ENCODE data around the gene RCN1.

Gene RCN1

DNA sequence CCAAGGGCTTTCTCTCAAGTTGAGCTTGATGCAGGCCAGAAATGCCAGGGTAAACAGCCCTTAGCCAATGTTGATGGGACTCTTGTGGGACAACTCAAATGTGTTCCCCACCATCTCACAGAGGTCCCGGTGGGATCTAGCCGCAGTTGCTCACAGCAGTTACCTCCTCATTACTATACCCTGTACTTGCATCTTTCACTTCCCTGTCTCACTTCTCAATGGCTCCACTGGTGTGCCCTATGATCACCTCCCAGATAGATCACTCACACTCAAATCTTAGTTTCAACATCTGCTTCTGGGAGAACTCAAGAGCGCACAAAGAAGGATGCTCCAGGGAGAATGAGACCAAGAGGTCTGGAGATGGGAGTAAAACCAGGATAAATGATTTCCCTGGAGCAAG is 47.0 kb downstream of the RCN1 start:
- TF ChIP-seq, protein P1, sequence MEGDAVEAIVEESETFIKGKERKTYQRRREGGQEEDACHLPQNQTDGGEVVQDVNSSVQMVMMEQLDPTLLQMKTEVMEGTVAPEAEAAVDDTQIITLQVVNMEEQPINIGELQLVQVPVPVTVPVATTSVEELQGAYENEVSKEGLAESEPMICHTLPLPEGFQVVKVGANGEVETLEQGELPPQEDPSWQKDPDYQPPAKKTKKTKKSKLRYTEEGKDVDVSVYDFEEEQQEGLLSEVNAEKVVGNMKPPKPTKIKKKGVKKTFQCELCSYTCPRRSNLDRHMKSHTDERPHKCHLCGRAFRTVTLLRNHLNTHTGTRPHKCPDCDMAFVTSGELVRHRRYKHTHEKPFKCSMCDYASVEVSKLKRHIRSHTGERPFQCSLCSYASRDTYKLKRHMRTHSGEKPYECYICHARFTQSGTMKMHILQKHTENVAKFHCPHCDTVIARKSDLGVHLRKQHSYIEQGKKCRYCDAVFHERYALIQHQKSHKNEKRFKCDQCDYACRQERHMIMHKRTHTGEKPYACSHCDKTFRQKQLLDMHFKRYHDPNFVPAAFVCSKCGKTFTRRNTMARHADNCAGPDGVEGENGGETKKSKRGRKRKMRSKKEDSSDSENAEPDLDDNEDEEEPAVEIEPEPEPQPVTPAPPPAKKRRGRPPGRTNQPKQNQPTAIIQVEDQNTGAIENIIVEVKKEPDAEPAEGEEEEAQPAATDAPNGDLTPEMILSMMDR (IDR thresholded peaks at IDR 0.05; ENCODE audit: borderline replicate concordance, insufficient read depth, low read depth, low read length), result no peak
- H3K4me3 ChIP-seq (ENCODE audit: low read depth, low read length), result no peak overlapping the region

DNA sequence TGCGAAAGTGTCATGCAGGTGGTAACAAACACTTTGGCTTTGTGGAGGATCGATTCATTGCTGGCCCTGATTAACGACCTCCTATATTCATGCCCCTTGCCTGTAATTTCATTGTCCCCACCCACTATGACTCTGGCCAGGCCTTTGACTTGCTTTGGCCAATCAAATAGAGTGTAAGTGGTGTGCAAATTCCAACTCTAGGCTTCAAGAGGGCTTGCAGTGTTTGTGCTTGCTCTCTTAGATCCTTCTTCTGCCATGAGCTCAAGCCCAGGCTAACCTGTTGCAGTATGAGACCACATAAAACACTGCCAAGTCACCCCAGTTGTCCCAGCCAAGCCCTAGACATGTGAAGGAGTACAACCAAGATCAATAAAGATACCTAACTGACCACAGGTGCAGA is 48.0 kb downstream of the RCN1 start:
- H3K4me3 ChIP-seq (ENCODE audit: low read depth, low read length), result no peak overlapping the region
- TF ChIP-seq, protein P1 (IDR thresholded peaks at IDR 0.05; ENCODE audit: borderline replicate concordance, insufficient read depth, low read depth, low read length), result no peak

DNA sequence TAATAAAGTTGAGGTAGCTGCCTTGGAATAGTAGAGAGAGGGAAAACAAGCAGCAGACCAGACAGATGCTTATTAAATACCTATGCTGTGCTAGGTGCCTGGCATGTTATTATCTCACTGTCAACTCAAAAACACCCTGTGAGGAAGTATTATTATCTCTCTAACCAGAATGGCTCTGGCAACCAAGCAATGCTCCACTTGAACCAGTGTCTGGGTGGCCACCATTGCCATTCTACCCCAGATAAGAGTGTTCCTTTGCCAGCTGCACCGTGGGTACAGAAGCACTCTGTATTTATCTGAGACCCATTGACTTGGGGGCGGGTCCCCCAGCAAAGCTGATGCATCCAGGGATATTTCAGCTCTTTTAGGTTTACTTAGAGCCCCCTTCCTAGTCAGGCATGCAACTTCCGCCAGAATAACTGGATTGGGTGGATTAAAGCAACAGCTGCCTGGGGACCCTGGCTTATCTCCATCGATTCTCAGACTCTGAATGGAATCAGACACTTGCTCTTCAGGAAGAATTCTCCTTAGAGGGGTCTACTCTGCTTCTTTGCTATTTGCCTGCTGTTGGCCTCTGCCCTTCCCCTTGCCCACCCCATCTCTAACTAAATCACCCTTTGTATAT is 49.1 kb downstream of the RCN1 start:
- TF ChIP-seq, protein P1 (IDR thresholded peaks at IDR 0.05; ENCODE audit: borderline replicate concordance, insufficient read depth, low read depth, low read length), result no peak
- no peak overlapping the region for H3K4me3 ChIP-seq (ENCODE audit: low read depth, low read length)

DNA sequence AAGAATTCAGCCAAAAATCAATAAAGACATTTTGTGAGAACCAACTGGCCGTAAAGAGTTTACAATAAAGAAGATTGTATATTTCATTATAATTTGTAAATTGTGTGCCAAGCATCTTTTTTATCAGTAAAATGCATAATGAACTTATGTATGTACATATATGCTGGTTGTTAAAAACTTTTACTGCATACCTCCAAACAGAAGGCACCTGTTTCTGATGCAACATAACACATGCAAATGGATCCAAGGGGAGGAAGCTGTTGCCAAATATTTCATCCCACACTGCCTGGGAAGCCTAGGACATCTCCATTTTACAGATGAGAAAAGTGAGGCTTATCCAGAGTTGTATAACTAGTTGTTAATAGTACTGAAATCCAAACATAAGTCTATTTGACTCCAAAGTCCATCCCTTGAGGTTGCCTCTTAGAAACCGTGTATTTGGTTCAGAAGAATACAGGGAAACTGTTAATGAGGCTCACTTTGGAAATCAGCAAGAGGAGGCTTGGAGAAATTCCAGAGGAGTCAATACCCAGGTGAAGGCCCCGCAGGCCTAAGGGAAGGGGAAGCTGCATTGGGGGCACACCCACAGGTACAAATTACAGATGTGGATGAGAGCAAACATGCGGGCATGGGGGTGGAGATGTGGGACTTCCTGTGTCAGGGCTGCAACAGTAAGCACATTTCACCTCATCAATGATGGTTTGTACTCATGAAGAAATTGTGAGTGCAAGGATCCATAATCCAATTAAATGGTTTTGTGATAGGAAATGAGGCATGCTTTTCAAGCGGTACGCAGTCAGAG is 51.1 kb downstream of the RCN1 start:
- TF ChIP-seq, protein P1 (IDR thresholded peaks at IDR 0.05; ENCODE audit: borderline replicate concordance, insufficient read depth, low read depth, low read length), result no peak
- H3K4me3 ChIP-seq (ENCODE audit: low read depth, low read length), result no peak overlapping the region

DNA sequence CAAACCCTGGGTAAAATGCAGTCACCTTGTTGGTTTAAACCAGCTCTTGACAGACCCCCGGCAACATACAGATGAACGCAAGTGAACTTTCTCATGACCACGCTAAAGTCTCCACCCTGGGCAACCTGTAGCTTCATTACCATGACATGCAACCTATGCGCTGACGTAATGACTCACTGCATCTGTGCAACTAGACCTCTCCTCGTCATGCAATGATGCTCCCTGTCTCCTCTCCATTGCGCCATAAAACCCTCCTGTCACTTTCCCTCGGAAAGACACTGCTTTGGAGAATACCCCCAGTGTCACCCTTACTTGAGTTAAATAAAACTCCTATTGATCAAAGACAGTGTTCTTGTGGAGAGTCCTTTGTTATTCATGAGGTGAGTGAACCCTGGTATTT is 52.5 kb downstream of the RCN1 start:
- no peak overlapping the region for H3K4me3 ChIP-seq (ENCODE audit: low read depth, low read length)
- TF ChIP-seq, protein P1 (IDR thresholded peaks at IDR 0.05; ENCODE audit: borderline replicate concordance, insufficient read depth, low read depth, low read length), result no peak

DNA sequence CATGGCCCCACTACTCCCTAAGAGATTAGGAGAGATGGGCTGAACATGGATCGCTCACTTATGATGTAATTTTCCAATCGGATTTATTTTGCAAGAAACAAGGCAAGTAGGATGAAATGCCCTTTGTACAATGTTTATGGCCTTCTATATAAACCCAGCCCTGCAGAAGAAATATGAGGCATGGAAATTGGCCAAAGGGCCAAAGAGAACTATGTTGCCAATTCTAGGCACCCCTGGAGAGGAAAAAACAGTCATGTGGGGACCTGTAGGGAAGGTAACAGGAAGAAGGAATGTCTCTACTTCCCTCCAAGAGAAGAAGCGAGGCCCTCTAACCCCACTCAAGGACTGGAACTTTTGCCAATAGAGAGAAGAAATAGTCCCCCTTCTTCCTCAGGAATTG is 54.4 kb downstream of the RCN1 start:
- TF ChIP-seq, protein P1 (IDR thresholded peaks at IDR 0.05; ENCODE audit: borderline replicate concordance, insufficient read depth, low read depth, low read length), result no peak
- H3K4me3 ChIP-seq (ENCODE audit: low read depth, low read length), result no peak overlapping the region

DNA sequence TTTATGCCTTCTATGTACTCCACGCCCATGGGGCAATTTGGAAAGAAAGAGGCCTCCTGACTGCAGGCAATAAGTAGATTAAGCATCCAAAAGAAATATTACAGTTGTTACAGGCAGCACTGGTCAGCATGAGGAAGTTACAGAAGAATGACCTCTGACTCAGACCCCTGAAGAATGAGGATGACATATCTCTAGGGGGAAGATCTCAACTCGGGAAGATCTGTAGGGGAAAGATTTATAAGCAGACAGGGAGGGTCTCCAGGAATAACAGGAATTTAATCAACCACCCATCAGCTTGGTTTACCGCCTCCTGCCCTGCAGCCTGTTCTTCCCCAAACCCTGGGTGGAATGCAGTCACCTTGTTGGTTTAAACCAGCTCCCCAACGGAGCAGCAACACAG is 58.0 kb downstream of the RCN1 start:
- TF ChIP-seq, protein P1 (IDR thresholded peaks at IDR 0.05; ENCODE audit: borderline replicate concordance, insufficient read depth, low read depth, low read length), result no peak
- H3K4me3 ChIP-seq (ENCODE audit: low read depth, low read length), result no peak overlapping the region
